ENCODE results near the gene LIPH. TPM values are rescaled to one million over a fixed set of nuclear protein-coding genes. Genes with fewer than 3 reads are reported as not detected.

Gene LIPH
- total and polyA plus RNA-seq, 11 donors: 0.04 to 1.4 (median 0.36) TPM

GRCh38 chr3:185549651-185550111 is 2.7 kb downstream of the LIPH start:
- peak overlapping the region in 3 of 12 donors; percentile 5 to 53 (median 36) for H3K27ac ChIP-seq
- intact Hi-C loops (cut with DNase I): loop anchor here in 3 of 10 donors (10.0 kb wide), 2 partner anchors 185 to 195 kb away; partner anchors contain the start of gene MAP3K13 (in 1 of the 3)
- ATAC-seq: peak in 2 of 4 donors; percentile 26 to 54

GRCh38 chr3:185549122-185549521 is 3.3 kb downstream of the LIPH start:
- Histone ChIP-seq H3K27ac (peak overlapping the region in 4 of 12 donors; percentile 7 to 53 (median 25)), H3K4me1 (peaks cover 0 to 7% (median 0%) of the 10 kb centered on the region in 12 donors), H3K9me3 (no peaks in the 10 kb centered on the region), H3K27me3 (no peaks in the 10 kb centered on the region), H3K4me3 (no peak overlapping the region), H3K36me3 (no peaks in the 10 kb centered on the region)
- TF ChIP-seq POLR2A (IDR thresholded peaks at IDR 0.05) (no peak), CTCF (IDR thresholded peaks at IDR 0.05) (no peak)
- WGBS, 4 donors: 48 to 63% (median 50%) methylated on average over 3 of the region's 3 CpGs
- ATAC-seq (peak in 2 of 4 donors; percentile 24 to 77), DNase-seq (peak in 2 of 5 donors; percentile 44 to 57)
- intact Hi-C loops (cut with DNase I): no loop called here

More at GRCh38 chr3:185549651-185550111, 2.7 kb downstream of the LIPH start:
- no peak for TF ChIP-seq CTCF (IDR thresholded peaks at IDR 0.05)
- no peak for TF ChIP-seq POLR2A (IDR thresholded peaks at IDR 0.05)
- no peak overlapping the region for H3K4me3 ChIP-seq
- no peaks in the 10 kb centered on the region for H3K27me3 ChIP-seq
- no peaks in the 10 kb centered on the region for H3K36me3 ChIP-seq
- no peaks in the 10 kb centered on the region for H3K9me3 ChIP-seq
- DNase-seq: no peak
- 66 to 89% (median 80%) methylated on average over 3 of the region's 3 CpGs for WGBS, 4 donors
- H3K4me1 ChIP-seq: peaks cover 0 to 7% (median 0%) of the 10 kb centered on the region in 12 donors

- Histone ChIP-seq H3K36me3 (no peaks in the 10 kb centered on the region), H3K4me1 (peaks cover 0 to 15% (median 0%) of the 10 kb centered on the region in 12 donors), H3K27ac (no peak overlapping the region), H3K9me3 (no peaks in the 10 kb centered on the region), H3K27me3 (no peaks in the 10 kb centered on the region), H3K4me3 (no peak overlapping the region)
- TF ChIP-seq POLR2A (IDR thresholded peaks at IDR 0.05) (no peak), CTCF (IDR thresholded peaks at IDR 0.05) (no peak)
- ATAC-seq (no peak), DNase-seq (no peak)
- intact Hi-C loops (cut with DNase I): no loop called here
- WGBS, 4 donors: 78 to 86% (median 82%) methylated on average over 7 of the region's 7 CpGs
These were observed 11.7 kb downstream of the LIPH start for GRCh38 chr3:185540695-185541094.

GRCh38 chr3:185539934-185540333 is 12.5 kb downstream of the LIPH start:
- Histone ChIP-seq H3K36me3 (no peaks in the 10 kb centered on the region), H3K4me1 (peaks cover 0 to 15% (median 0%) of the 10 kb centered on the region in 12 donors), H3K27ac (no peak overlapping the region), H3K4me3 (no peak overlapping the region), H3K27me3 (no peaks in the 10 kb centered on the region), H3K9me3 (no peaks in the 10 kb centered on the region)
- intact Hi-C loops (cut with DNase I): no loop called here
- TF ChIP-seq CTCF (IDR thresholded peaks at IDR 0.05) (no peak), POLR2A (IDR thresholded peaks at IDR 0.05) (no peak)
- WGBS, 4 donors: 60 to 75% (median 65%) methylated on average over 2 of the region's 2 CpGs
- DNase-seq (no peak), ATAC-seq (no peak)
